ENCODE measurements around the gene KCNA5. TPM values are rescaled to one million over a fixed set of nuclear protein-coding genes. Genes with fewer than 3 reads are reported as not detected.

Gene KCNA5
- total and polyA plus RNA-seq, 7 experiments from 2014 or later = not detected

GRCh38 chr12:5023842-5024241 lies 19.8 kb upstream of the KCNA5 start:
- H3K9me3 ChIP-seq (ENCODE audit: control insufficient read depth in 2 of 3, low read length in 3 of 3) = no peaks in the 10 kb centered on the region
- ATAC-seq (no peak), DNase-seq (no peak)
- Mint-ChIP-seq H3K4me3 (no peak overlapping the region), H3K27ac (no peak overlapping the region), H3K9me3 (peaks cover 0 to 2% (median 0%) of the 10 kb centered on the region in 11 donors), H3K4me1 (peaks cover 0 to 1% (median 0%) of the 10 kb centered on the region in 7 donors), H3K36me3 (no peaks in the 10 kb centered on the region), H3K27me3 (peaks cover 27 to 43% (median 39%) of the 10 kb centered on the region in 5 donors)
- intact Hi-C loops (cut with micrococcal nuclease) = loop anchor here in 1 of 2 donors (2.0 kb wide), 1 partner anchor 419 kb away; no protein-coding TSS in a partner anchor
- H3K27me3 ChIP-seq (ENCODE audit: control insufficient read depth in 2 of 2, insufficient read depth in 2 of 2, low read length in 2 of 2) = no peaks in the 10 kb centered on the region
- H3K4me1 ChIP-seq (ENCODE audit: control insufficient read depth in 2 of 2, insufficient read depth in 2 of 2, low read length in 2 of 2) = no peaks in the 10 kb centered on the region
- no peak overlapping the region for H3K4me3 ChIP-seq (ENCODE audit: low read length)
- CTCF ChIA-PET = no interaction called here
- H3K27ac ChIP-seq (ENCODE audit: low read depth, low read length) = no peak overlapping the region
- POLR2A ChIA-PET = no interaction called here
- no peaks in the 10 kb centered on the region for H3K36me3 ChIP-seq (ENCODE audit: control insufficient read depth in 2 of 3, insufficient read depth in 3 of 3, low read length in 3 of 3)

GRCh38 chr12:5026342-5026938 lies 17.2 kb upstream of the KCNA5 start:
- H3K36me3 ChIP-seq (ENCODE audit: control insufficient read depth in 2 of 3, insufficient read depth in 3 of 3, low read length in 3 of 3) = no peaks in the 10 kb centered on the region
- Mint-ChIP-seq H3K27ac (no peak overlapping the region), H3K4me3 (no peak overlapping the region), H3K36me3 (no peaks in the 10 kb centered on the region), H3K4me1 (peaks cover 0 to 1% (median 0%) of the 10 kb centered on the region in 7 donors), H3K27me3 (peaks cover 25 to 38% (median 30%) of the 10 kb centered on the region in 5 donors), H3K9me3 (peaks cover 0 to 2% (median 0%) of the 10 kb centered on the region in 11 donors)
- H3K4me3 ChIP-seq (ENCODE audit: low read length) = no peak overlapping the region
- DNase-seq (no peak), ATAC-seq (no peak)
- no peak overlapping the region for H3K27ac ChIP-seq (ENCODE audit: low read depth, low read length)
- CTCF ChIA-PET = no interaction called here
- no peaks in the 10 kb centered on the region for H3K9me3 ChIP-seq (ENCODE audit: control insufficient read depth in 2 of 3, low read length in 3 of 3)
- no peaks in the 10 kb centered on the region for H3K27me3 ChIP-seq (ENCODE audit: control insufficient read depth in 2 of 2, insufficient read depth in 2 of 2, low read length in 2 of 2)
- intact Hi-C loops (cut with micrococcal nuclease) = no loop called here
- no peaks in the 10 kb centered on the region for H3K4me1 ChIP-seq (ENCODE audit: control insufficient read depth in 2 of 2, insufficient read depth in 2 of 2, low read length in 2 of 2)
- POLR2A ChIA-PET = no interaction called here

DNA sequence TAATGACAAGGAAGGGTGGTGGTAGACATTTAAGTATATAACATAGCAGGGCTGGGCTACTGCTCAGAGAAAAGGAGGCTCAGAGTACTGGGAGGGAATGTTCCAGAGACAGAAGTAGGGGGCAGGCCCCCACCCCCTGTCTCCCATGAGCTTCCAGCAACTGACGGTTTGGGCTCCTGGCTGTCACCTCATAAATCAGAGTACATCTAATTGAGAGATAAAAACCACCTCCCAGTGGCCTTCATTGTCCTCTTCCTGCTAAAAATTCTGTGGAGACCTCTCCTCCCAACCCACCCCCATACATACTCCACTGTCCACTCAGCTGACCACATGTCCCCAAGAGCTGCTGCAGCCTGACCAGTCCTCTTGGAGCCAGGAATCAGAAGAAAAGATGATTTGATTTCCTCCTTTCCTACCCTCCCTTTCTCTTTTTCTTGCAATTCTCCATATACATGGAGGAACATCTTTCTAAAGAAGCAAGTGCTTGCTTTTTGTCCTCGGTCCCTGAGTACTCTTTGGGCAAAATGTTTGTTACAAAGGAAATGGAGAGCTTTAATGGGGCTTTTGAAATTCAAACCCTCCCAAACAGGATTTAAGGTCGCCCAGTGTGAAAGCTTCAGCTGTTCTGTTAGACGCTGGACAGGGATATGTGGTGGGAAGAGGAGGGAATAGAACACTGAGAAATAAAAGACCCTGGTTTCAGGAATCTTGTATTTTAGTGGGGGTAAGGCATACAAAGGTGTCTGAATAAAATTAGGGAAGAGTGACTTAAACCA lies 16.4 kb upstream of the KCNA5 start:
- Mint-ChIP-seq H3K9me3 (peaks cover 0 to 2% (median 0%) of the 10 kb centered on the region in 11 donors), H3K36me3 (no peaks in the 10 kb centered on the region), H3K4me1 (peaks cover 0 to 1% (median 0%) of the 10 kb centered on the region in 7 donors), H3K27ac (no peak overlapping the region), H3K27me3 (peaks cover 25 to 36% (median 27%) of the 10 kb centered on the region in 5 donors), H3K4me3 (no peak overlapping the region)
- CTCF ChIA-PET = no interaction called here
- Histone ChIP-seq H3K4me1 (ENCODE audit: control insufficient read depth in 2 of 2, insufficient read depth in 2 of 2, low read length in 2 of 2) (no peaks in the 10 kb centered on the region), H3K4me3 (ENCODE audit: low read length) (no peak overlapping the region), H3K9me3 (ENCODE audit: control insufficient read depth in 2 of 3, low read length in 3 of 3) (no peaks in the 10 kb centered on the region), H3K27me3 (ENCODE audit: control insufficient read depth in 2 of 2, insufficient read depth in 2 of 2, low read length in 2 of 2) (no peaks in the 10 kb centered on the region), H3K27ac (ENCODE audit: low read depth, low read length) (no peak overlapping the region), H3K36me3 (ENCODE audit: control insufficient read depth in 2 of 3, insufficient read depth in 3 of 3, low read length in 3 of 3) (no peaks in the 10 kb centered on the region)
- intact Hi-C loops (cut with micrococcal nuclease) = no loop called here
- DNase-seq = no peak
- ATAC-seq = no peak
- POLR2A ChIA-PET = no interaction called here

DNA sequence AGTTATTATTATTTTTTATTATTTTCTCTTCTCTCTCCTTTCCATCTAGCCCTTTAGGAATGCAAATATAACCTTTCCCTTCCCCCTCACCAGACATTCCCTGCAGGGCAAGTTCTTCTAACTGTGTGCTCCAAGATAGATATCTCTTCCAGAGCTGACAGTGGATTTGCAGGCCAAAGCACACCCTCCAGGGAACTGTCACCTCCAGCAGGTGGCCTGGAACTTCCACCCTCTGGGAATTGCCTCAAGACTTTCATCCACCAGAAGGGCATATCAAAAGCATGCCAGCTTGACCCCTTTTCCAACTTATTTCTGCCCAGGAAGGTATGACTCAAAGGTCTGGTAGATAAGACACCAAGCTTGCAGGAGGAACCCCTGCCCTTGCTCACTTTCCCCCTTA lies 13.6 kb upstream of the KCNA5 start:
- Mint-ChIP-seq H3K4me1 (peaks cover 0 to 5% (median 0%) of the 10 kb centered on the region in 7 donors), H3K36me3 (no peaks in the 10 kb centered on the region), H3K27me3 (peaks cover 17 to 24% (median 19%) of the 10 kb centered on the region in 5 donors), H3K4me3 (no peak overlapping the region), H3K27ac (no peak overlapping the region), H3K9me3 (peaks cover 0 to 2% (median 0%) of the 10 kb centered on the region in 11 donors)
- ChIA-PET POLR2A (no interaction called here), CTCF (no interaction called here)
- DNase-seq (no peak), ATAC-seq (no peak)
- no peaks in the 10 kb centered on the region for H3K9me3 ChIP-seq (ENCODE audit: control insufficient read depth in 2 of 3, low read length in 3 of 3)
- no peaks in the 10 kb centered on the region for H3K4me1 ChIP-seq (ENCODE audit: control insufficient read depth in 2 of 2, insufficient read depth in 2 of 2, low read length in 2 of 2)
- no peak overlapping the region for H3K27ac ChIP-seq (ENCODE audit: low read depth, low read length)
- intact Hi-C loops (cut with micrococcal nuclease) = no loop called here
- no peaks in the 10 kb centered on the region for H3K27me3 ChIP-seq (ENCODE audit: control insufficient read depth in 2 of 2, insufficient read depth in 2 of 2, low read length in 2 of 2)
- no peaks in the 10 kb centered on the region for H3K36me3 ChIP-seq (ENCODE audit: control insufficient read depth in 2 of 3, insufficient read depth in 3 of 3, low read length in 3 of 3)
- H3K4me3 ChIP-seq (ENCODE audit: low read length) = no peak overlapping the region

DNA sequence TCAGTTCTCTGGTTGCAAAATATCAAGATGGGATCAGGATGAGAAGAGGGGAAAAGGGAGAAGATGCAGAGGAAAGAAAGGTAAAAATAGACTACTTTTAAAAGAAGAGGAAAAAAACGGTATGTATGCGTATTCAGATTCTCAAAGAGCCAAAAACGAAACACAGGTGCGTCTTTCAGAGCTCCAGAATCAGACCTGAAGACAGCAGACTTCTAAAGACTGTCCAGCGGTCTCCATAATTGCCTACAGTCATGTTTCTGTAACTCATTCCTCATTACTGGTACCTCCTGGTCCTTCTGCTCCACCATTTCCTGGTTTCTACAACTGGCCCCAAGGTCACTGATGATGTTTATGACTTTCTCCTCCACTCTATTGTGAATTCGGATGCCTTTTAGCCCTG lies 12.4 kb upstream of the KCNA5 start:
- peaks cover 0 to 2% (median 0%) of the 10 kb centered on the region in 11 donors for H3K9me3 Mint-ChIP-seq
- H3K27me3 ChIP-seq (ENCODE audit: control insufficient read depth in 2 of 2, insufficient read depth in 2 of 2, low read length in 2 of 2) = no peaks in the 10 kb centered on the region
- no peak overlapping the region for H3K4me3 ChIP-seq (ENCODE audit: low read length)
- H3K27ac Mint-ChIP-seq = no peak overlapping the region
- H3K27me3 Mint-ChIP-seq = peaks cover 10 to 19% (median 13%) of the 10 kb centered on the region in 5 donors
- no peaks in the 10 kb centered on the region for H3K9me3 ChIP-seq (ENCODE audit: control insufficient read depth in 2 of 3, low read length in 3 of 3)
- no peaks in the 10 kb centered on the region for H3K36me3 Mint-ChIP-seq
- H3K4me3 Mint-ChIP-seq = no peak overlapping the region
- ChIA-PET CTCF (interaction anchor here (1.4 kb wide), 1 partner anchor 9 kb away, joined by 4 read pairs; no protein-coding TSS in a partner anchor), POLR2A (no interaction called here)
- no peak overlapping the region for H3K27ac ChIP-seq (ENCODE audit: low read depth, low read length)
- DNase-seq (no peak), ATAC-seq (no peak)
- H3K4me1 ChIP-seq (ENCODE audit: control insufficient read depth in 2 of 2, insufficient read depth in 2 of 2, low read length in 2 of 2) = no peaks in the 10 kb centered on the region
- peaks cover 0 to 5% (median 0%) of the 10 kb centered on the region in 7 donors for H3K4me1 Mint-ChIP-seq
- no peaks in the 10 kb centered on the region for H3K36me3 ChIP-seq (ENCODE audit: control insufficient read depth in 2 of 3, insufficient read depth in 3 of 3, low read length in 3 of 3)
- intact Hi-C loops (cut with micrococcal nuclease) = no loop called here

DNA sequence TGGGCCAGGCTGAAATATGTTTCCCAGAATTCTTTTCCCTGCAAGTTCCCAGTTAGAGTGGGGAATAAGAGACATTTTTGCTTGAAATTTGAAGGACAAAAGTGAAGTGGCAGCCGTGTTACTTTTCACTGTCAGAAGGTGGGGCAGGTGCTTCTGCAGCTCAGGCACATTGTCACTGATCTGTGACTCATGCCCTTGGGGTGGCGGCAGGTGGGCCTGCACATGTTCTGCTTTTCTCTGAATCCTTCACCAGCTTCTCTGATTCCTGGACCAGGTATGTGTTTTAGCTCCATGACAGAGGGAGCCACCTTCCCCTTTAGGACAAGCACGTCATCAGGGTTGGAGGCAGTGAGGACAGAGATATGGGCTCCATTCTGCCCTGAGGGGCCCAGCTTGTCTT lies 11.7 kb upstream of the KCNA5 start:
- Mint-ChIP-seq H3K27ac (no peak overlapping the region), H3K9me3 (peaks cover 0 to 2% (median 0%) of the 10 kb centered on the region in 11 donors), H3K4me1 (peaks cover 0 to 5% (median 0%) of the 10 kb centered on the region in 7 donors), H3K27me3 (peaks cover 10 to 23% (median 16%) of the 10 kb centered on the region in 5 donors), H3K4me3 (no peak overlapping the region), H3K36me3 (no peaks in the 10 kb centered on the region)
- Histone ChIP-seq H3K4me1 (ENCODE audit: control insufficient read depth in 2 of 2, insufficient read depth in 2 of 2, low read length in 2 of 2) (no peaks in the 10 kb centered on the region), H3K36me3 (ENCODE audit: control insufficient read depth in 2 of 3, insufficient read depth in 3 of 3, low read length in 3 of 3) (no peaks in the 10 kb centered on the region), H3K27me3 (ENCODE audit: control insufficient read depth in 2 of 2, insufficient read depth in 2 of 2, low read length in 2 of 2) (no peaks in the 10 kb centered on the region), H3K4me3 (ENCODE audit: low read length) (no peak overlapping the region), H3K27ac (ENCODE audit: low read depth, low read length) (no peak overlapping the region), H3K9me3 (ENCODE audit: control insufficient read depth in 2 of 3, low read length in 3 of 3) (no peaks in the 10 kb centered on the region)
- POLR2A ChIA-PET = no interaction called here
- CTCF ChIA-PET = interaction anchor here (0.7 to 1.4 kb wide), 2 partner anchors 10 to 1252 kb away, joined by 3 to 4 read pairs; no protein-coding TSS in a partner anchor
- no peak for ATAC-seq
- DNase-seq = no peak
- intact Hi-C loops (cut with micrococcal nuclease) = no loop called here
